HEK293 (cell line): ENCODE measurements around the gene ADRA1B.

Experiments used
- CTCF ChIA-PET: fragments of 350-600 bp; formaldehyde crosslinking; extraction: SDS; loops from one replicate; lab custom pipeline; 2021; ENCODE audit warnings: antibody characterized with exemption; lab: Yijun Ruan, JAX
- POLR2A ChIA-PET: fragments of 300-600 bp; formaldehyde crosslinking; extraction: SDS; loops from one replicate; lab custom pipeline; 2020; ENCODE audit warnings: antibody characterized with exemption, inconsistent platforms; lab: Yijun Ruan, JAX
- H3K27ac ChIP-seq: fragments of 200-500 bp; sonication (Bioruptor generic); 2 replicates; pipeline ENCODE4 v1.5.1; 2014; ENCODE audit warnings: low read depth, low read length, control low read depth, inconsistent platforms; ENCODE audit errors: extremely low read depth
- H3K36me3 ChIP-seq, 2 experiments: fragments of 200-500 bp in 1 of 2; sonication (Bioruptor generic) in 1 of 2; 1 replicate in 1 of 2; 2 replicates in 1 of 2; pipeline ENCODE4 v1.5.1; 2014 to 2017; ENCODE audit warnings: inconsistent platforms in 2 of 2, low read length in 2 of 2; ENCODE audit not compliant: control insufficient read depth in 2 of 2, insufficient read depth in 1 of 2
- H3K4me1 ChIP-seq: fragments of 200-500 bp; sonication (Bioruptor generic); 2 replicates; pipeline ENCODE4 v1.5.1; 2014; ENCODE audit warnings: mild to moderate bottlenecking, low read length, inconsistent platforms; ENCODE audit not compliant: control insufficient read depth, insufficient read depth
- H3K4me3 ChIP-seq: 2 replicates; pipeline ENCODE4 v1.5.1; 2011; ENCODE audit warnings: low read depth, mild to moderate bottlenecking, control low read depth, low read length, moderate library complexity
- H3K9me3 ChIP-seq: fragments of 200-500 bp; sonication (Bioruptor generic); 2 replicates; pipeline ENCODE4 v1.5.1; 2014; ENCODE audit warnings: low read depth, low read length, inconsistent platforms; ENCODE audit not compliant: control insufficient read depth, insufficient read depth
- EGR2 ChIP-seq: fragments of 450-650 bp; formaldehyde crosslinking; IDR thresholded peaks from 2 replicates; pipeline ENCODE4 v1.5.1; 2016; ENCODE audit warnings: low read depth, missing biosample characterization, missing genetic modification characterization
- GLIS1 ChIP-seq: fragments of 450-650 bp; formaldehyde crosslinking; IDR thresholded peaks from 2 replicates; pipeline ENCODE4 v1.5.1; 2016; ENCODE audit warnings: missing biosample characterization, missing genetic modification characterization
- SP3 ChIP-seq: fragments of 450-650 bp; formaldehyde crosslinking; IDR thresholded peaks from 2 replicates; pipeline ENCODE4 v1.5.1; 2016; ENCODE audit warnings: missing biosample characterization, missing genetic modification characterization
- WT1 ChIP-seq: fragments of 450-650 bp; formaldehyde crosslinking; IDR thresholded peaks from 2 replicates; pipeline ENCODE4 v1.5.1; 2016; ENCODE audit warnings: missing biosample characterization, missing genetic modification characterization
- ZNF184 ChIP-seq: fragments of 450-650 bp; IDR thresholded peaks from 2 replicates; pipeline ENCODE4 v1.5.1; 2018; ENCODE audit warnings: missing biosample characterization, mild to moderate bottlenecking, missing genetic modification characterization
- ZNF26 ChIP-seq: fragments of 450-650 bp; formaldehyde crosslinking; IDR thresholded peaks from 2 replicates; pipeline ENCODE4 v1.5.1; 2016; ENCODE audit warnings: missing biosample characterization, missing genetic modification characterization
- ZNF302 ChIP-seq: fragments of 450-650 bp; formaldehyde crosslinking; IDR thresholded peaks from 2 replicates; pipeline ENCODE4 v1.5.1; 2016; ENCODE audit warnings: missing biosample characterization, missing genetic modification characterization, low read depth
- ZNF394 ChIP-seq: fragments of 450-650 bp; formaldehyde crosslinking; IDR thresholded peaks from 2 replicates; pipeline ENCODE4 v1.5.1; 2016; ENCODE audit warnings: missing biosample characterization, missing genetic modification characterization, mild to moderate bottlenecking, moderate library complexity, borderline replicate concordance
- ZNF423 ChIP-seq: fragments of 450-650 bp; formaldehyde crosslinking; IDR thresholded peaks from 2 replicates; pipeline ENCODE4 v1.5.1; 2016; ENCODE audit warnings: missing biosample characterization, missing genetic modification characterization
- ZNF639 ChIP-seq: fragments of 450-650 bp; formaldehyde crosslinking; IDR thresholded peaks from 2 replicates; pipeline ENCODE4 v1.5.1; 2016; ENCODE audit warnings: missing biosample characterization, missing genetic modification characterization
- ZNF76 ChIP-seq: fragments of 450-650 bp; formaldehyde crosslinking; IDR thresholded peaks from 2 replicates; pipeline ENCODE4; 2016; ENCODE audit warnings: low read depth, missing biosample characterization, missing genetic modification characterization, borderline replicate concordance
- ZNF777 ChIP-seq: fragments of 450-650 bp; formaldehyde crosslinking; IDR thresholded peaks from 2 replicates; pipeline ENCODE4 v1.5.1; 2017; ENCODE audit warnings: missing biosample characterization, missing genetic modification characterization, borderline replicate concordance
- ZNF843 ChIP-seq: fragments of 450-650 bp; formaldehyde crosslinking; IDR thresholded peaks from 2 replicates; pipeline ENCODE4 v1.5.1; 2016; ENCODE audit warnings: missing biosample characterization, missing genetic modification characterization
- TF ChIP-seq, protein P1 (sequence below): sonication (generic); formaldehyde crosslinking; IDR thresholded peaks from 2 replicates; pipeline ENCODE4 v1.8.1; 2022; ENCODE audit warnings: mild to moderate bottlenecking, moderate library complexity, missing genetic modification reagents
- TF ChIP-seq, protein P2 (sequence below): fragments of 450-650 bp; formaldehyde crosslinking; IDR thresholded peaks from 2 replicates; pipeline ENCODE4 v1.5.1; 2017; ENCODE audit warnings: missing biosample characterization, missing genetic modification characterization
- TF ChIP-seq, protein P3 (sequence below): fragments of 450-650 bp; formaldehyde crosslinking; IDR thresholded peaks from 2 replicates; pipeline ENCODE4 v1.5.1; 2016; ENCODE audit warnings: missing biosample characterization, missing genetic modification characterization
- TF ChIP-seq, protein P4 (sequence below): fragments of 450-650 bp; formaldehyde crosslinking; IDR thresholded peaks from 2 replicates; pipeline ENCODE4 v1.5.1; 2016; ENCODE audit warnings: missing biosample characterization, missing genetic modification characterization

ADRA1B gene

DNA sequence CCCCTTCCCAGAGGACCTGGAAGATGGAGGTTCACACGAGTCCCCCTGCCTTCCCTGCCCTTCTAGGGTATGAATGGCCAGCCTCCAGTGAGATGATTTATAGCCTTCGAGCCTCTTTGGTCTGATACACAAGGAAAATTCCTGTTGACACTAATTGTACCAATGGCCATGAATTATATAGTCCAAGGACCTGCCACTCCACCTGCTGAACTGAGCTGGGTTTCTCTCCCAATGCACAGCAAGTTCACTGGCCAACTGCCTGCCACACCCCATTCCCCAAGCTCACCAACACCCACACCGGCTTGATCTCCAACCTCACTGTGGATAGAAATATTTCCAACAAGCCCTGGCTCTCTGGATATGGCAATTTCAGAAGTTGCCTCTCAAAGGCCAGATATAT is 9.3 kb upstream of the ADRA1B start (continued):
- TF ChIP-seq, protein P1, sequence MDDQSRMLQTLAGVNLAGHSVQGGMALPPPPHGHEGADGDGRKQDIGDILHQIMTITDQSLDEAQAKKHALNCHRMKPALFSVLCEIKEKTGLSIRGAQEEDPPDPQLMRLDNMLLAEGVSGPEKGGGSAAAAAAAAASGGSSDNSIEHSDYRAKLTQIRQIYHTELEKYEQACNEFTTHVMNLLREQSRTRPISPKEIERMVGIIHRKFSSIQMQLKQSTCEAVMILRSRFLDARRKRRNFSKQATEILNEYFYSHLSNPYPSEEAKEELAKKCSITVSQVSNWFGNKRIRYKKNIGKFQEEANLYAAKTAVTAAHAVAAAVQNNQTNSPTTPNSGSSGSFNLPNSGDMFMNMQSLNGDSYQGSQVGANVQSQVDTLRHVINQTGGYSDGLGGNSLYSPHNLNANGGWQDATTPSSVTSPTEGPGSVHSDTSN (CRISPR knock-in tag), result no peak
- TF ChIP-seq SP3, result no peak
- TF ChIP-seq ZNF184 (tag by site-specific recombination), result no peak

GRCh38 chr5:159907689-159908590 is 8.3 kb upstream of the ADRA1B start:
- TF ChIP-seq ZNF639 (tag by site-specific recombination) (no peak), ZNF777 (tag by site-specific recombination) (no peak), GLIS1 (tag by site-specific recombination) (peak; percentile 66), ZNF26 (no peak), ZNF423 (0 out of 2 replicates have a peak, but pooled peaks have one; percentile 24), EGR2 (tag by site-specific recombination) (peak; percentile 38; the same call in 1 of the 2 replicates), WT1 (tag by site-specific recombination) (peak; percentile 64), ZNF843 (tag by site-specific recombination) (peak; percentile 10; the same call in 1 of the 2 replicates), ZNF394 (tag by site-specific recombination) (no peak), ZNF302 (tag by site-specific recombination) (no peak), ZNF76 (no peak)
- TF ChIP-seq, protein P2, sequence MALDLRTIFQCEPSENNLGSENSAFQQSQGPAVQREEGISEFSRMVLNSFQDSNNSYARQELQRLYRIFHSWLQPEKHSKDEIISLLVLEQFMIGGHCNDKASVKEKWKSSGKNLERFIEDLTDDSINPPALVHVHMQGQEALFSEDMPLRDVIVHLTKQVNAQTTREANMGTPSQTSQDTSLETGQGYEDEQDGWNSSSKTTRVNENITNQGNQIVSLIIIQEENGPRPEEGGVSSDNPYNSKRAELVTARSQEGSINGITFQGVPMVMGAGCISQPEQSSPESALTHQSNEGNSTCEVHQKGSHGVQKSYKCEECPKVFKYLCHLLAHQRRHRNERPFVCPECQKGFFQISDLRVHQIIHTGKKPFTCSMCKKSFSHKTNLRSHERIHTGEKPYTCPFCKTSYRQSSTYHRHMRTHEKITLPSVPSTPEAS (tag by site-specific recombination), result peak; percentile 72
- TF ChIP-seq, protein P3, sequence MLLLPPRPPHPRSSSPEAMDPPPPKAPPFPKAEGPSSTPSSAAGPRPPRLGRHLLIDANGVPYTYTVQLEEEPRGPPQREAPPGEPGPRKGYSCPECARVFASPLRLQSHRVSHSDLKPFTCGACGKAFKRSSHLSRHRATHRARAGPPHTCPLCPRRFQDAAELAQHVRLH (tag by site-specific recombination), result peak; percentile 54; the same call in 1 of the 2 replicates
- TF ChIP-seq, protein P4, sequence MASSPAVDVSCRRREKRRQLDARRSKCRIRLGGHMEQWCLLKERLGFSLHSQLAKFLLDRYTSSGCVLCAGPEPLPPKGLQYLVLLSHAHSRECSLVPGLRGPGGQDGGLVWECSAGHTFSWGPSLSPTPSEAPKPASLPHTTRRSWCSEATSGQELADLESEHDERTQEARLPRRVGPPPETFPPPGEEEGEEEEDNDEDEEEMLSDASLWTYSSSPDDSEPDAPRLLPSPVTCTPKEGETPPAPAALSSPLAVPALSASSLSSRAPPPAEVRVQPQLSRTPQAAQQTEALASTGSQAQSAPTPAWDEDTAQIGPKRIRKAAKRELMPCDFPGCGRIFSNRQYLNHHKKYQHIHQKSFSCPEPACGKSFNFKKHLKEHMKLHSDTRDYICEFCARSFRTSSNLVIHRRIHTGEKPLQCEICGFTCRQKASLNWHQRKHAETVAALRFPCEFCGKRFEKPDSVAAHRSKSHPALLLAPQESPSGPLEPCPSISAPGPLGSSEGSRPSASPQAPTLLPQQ (tag by site-specific recombination), result 0 out of 2 replicates have a peak, but pooled peaks have one; percentile 13
- Histone ChIP-seq H3K9me3 (no peaks in the 10 kb centered on the region), H3K4me3 (no peak overlapping the region), H3K4me1 (peaks cover 30% of the 10 kb centered on the region), H3K36me3 (no peaks in the 10 kb centered on the region), H3K27ac (no peak overlapping the region)
- POLR2A ChIA-PET, result no interaction called here
- CTCF ChIA-PET, result interaction anchor here (0.5 to 1.8 kb wide), 7 partner anchors 14 to 622 kb away, joined by 3 to 7 read pairs (median 6); no protein-coding TSS in a partner anchor
